ENCODE data around the gene TMEM225. TPM values are rescaled to one million over a fixed set of nuclear protein-coding genes. Genes with fewer than 3 reads are reported as not detected.

TMEM225 gene
- polyA plus RNA-seq, 1 donor (not counting 4 experiments of a cell fraction or from before 2014, with no cell fraction given): not detected

DNA sequence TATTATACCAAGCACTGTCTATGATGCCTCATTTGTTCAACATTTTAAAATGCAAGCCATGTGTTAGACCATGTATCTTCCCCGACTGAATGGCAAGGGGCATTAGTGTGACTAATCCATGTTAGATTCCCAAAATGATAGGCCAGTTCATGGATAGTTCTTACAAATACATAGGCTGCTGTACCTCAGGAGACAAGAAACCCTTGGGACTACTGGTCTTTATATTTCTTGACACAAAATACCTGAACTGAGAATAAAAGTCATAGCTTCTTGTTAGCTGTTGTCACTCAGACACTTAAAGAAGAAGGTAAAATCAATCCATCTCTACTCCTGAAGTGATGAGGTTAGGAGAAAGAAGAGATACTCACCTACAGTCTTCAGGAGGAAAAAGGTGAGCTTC, 16.4 kb upstream of the TMEM225 start, which contains the start of gene OR8D4:
Gene OR8D4 (plus strand): TSS at position 301 of the 400 bp plus-strand sequence. CDS start 4,265 bp downstream, outside the sequence.
- no peaks in the 10 kb centered on the region for H3K27me3 ChIP-seq (ENCODE audit: control insufficient read depth, extremely low read depth, insufficient read depth, low read length)
- no peak within 1 kb of the TSS for H3K9ac ChIP-seq (ENCODE audit: control insufficient read depth, extremely low read depth, insufficient read depth, low read length)
- H4K20me1 ChIP-seq (ENCODE audit: control insufficient read depth, extremely low read depth, insufficient read depth, low read length): no peaks in the 10 kb centered on the region
- DNase-seq (ENCODE audit: low read depth, low spot score) (no peak), FAIRE-seq (no peak)
- H3K4me1 ChIP-seq (ENCODE audit: control insufficient read depth, extremely low read depth, insufficient read depth, low read length): no peaks in the 10 kb centered on the region
- H3K79me2 ChIP-seq (ENCODE audit: control insufficient read depth, insufficient read depth, low read length): no peaks in the 10 kb centered on the region
- TF ChIP-seq, protein P1, sequence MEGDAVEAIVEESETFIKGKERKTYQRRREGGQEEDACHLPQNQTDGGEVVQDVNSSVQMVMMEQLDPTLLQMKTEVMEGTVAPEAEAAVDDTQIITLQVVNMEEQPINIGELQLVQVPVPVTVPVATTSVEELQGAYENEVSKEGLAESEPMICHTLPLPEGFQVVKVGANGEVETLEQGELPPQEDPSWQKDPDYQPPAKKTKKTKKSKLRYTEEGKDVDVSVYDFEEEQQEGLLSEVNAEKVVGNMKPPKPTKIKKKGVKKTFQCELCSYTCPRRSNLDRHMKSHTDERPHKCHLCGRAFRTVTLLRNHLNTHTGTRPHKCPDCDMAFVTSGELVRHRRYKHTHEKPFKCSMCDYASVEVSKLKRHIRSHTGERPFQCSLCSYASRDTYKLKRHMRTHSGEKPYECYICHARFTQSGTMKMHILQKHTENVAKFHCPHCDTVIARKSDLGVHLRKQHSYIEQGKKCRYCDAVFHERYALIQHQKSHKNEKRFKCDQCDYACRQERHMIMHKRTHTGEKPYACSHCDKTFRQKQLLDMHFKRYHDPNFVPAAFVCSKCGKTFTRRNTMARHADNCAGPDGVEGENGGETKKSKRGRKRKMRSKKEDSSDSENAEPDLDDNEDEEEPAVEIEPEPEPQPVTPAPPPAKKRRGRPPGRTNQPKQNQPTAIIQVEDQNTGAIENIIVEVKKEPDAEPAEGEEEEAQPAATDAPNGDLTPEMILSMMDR (optimal IDR thresholded peaks at IDR 0.05 in 1 of 3, IDR thresholded peaks at IDR 0.05 in 1 of 3, conservative IDR thresholded peaks at IDR 0.05 in 1 of 3; ENCODE audit: extremely low read depth in 1 of 3, insufficient read depth in 2 of 3, low read length in 3 of 3): no peak
- TF ChIP-seq EZH2 (IDR thresholded peaks at IDR 0.05; ENCODE audit: low read length): no peak
- no peak within 1 kb of the TSS for H3K4me3 ChIP-seq (ENCODE audit: control insufficient read depth in 2 of 3, extremely low read depth in 1 of 3, insufficient read depth in 2 of 3, low read depth in 1 of 3, low read length in 3 of 3)
- H3K9me3 ChIP-seq (ENCODE audit: control insufficient read depth, low read depth, low read length): no peaks in the 10 kb centered on the region
- H3K4me2 ChIP-seq (ENCODE audit: control insufficient read depth, extremely low read depth, insufficient read depth, low read depth, low read length): no peak within 1 kb of the TSS
- no peak within 1 kb of the TSS for H2AFZ ChIP-seq (ENCODE audit: control insufficient read depth, low read length)
- H3K9me1 ChIP-seq (ENCODE audit: control insufficient read depth, extremely low read depth, insufficient read depth, low read length): no peaks in the 10 kb centered on the region
- H3K27ac ChIP-seq (ENCODE audit: control insufficient read depth, insufficient read depth, low read length): no peak within 1 kb of the TSS
- dilution Hi-C loops (cut with MboI; ENCODE audit: extremely low pct_ligation_motif_present, low sequenced_read_pairs): no loop called here
- H3K36me3 ChIP-seq (ENCODE audit: control insufficient read depth in 2 of 2, extremely low read depth in 1 of 2, insufficient read depth in 2 of 2, low read length in 2 of 2): no peaks in the 10 kb centered on the region

DNA sequence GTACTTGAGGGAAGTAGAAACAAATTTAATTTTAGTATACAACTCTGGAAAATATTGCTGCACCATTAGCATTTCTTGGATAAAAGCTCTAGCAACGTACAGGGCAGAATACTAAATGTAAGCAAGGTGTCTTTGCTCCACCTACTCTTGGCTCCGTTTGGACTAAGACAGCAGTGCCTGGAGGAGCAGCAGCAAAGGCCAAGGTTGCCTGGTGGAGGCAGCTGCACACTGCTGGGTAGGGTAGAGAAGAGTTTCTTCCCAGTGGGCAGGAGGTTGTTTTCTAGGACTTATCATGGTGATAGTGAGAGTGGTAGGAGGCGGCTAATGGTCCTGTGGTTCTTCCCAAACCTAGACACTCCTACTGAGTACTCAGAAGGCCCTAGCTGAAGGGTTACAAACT, 14.3 kb upstream of the TMEM225 start:
- no peaks in the 10 kb centered on the region for H3K79me2 ChIP-seq (ENCODE audit: control insufficient read depth, insufficient read depth, low read length)
- DNase-seq (ENCODE audit: low read depth, low spot score): no peak
- no peaks in the 10 kb centered on the region for H3K9me1 ChIP-seq (ENCODE audit: control insufficient read depth, extremely low read depth, insufficient read depth, low read length)
- dilution Hi-C loops (cut with MboI; ENCODE audit: extremely low pct_ligation_motif_present, low sequenced_read_pairs): no loop called here
- no peak overlapping the region for H3K4me2 ChIP-seq (ENCODE audit: control insufficient read depth, extremely low read depth, insufficient read depth, low read depth, low read length)
- H3K4me3 ChIP-seq (ENCODE audit: control insufficient read depth in 2 of 3, extremely low read depth in 1 of 3, insufficient read depth in 2 of 3, low read depth in 1 of 3, low read length in 3 of 3): no peak overlapping the region
- no peak overlapping the region for H3K9ac ChIP-seq (ENCODE audit: control insufficient read depth, extremely low read depth, insufficient read depth, low read length)
- no peak overlapping the region for H3K27ac ChIP-seq (ENCODE audit: control insufficient read depth, insufficient read depth, low read length)
- TF ChIP-seq EZH2 (IDR thresholded peaks at IDR 0.05; ENCODE audit: low read length): no peak
- TF ChIP-seq, protein P1 (optimal IDR thresholded peaks at IDR 0.05 in 1 of 3, IDR thresholded peaks at IDR 0.05 in 1 of 3, conservative IDR thresholded peaks at IDR 0.05 in 1 of 3; ENCODE audit: extremely low read depth in 1 of 3, insufficient read depth in 2 of 3, low read length in 3 of 3): no peak
- H2AFZ ChIP-seq (ENCODE audit: control insufficient read depth, low read length): no peak overlapping the region
- H3K27me3 ChIP-seq (ENCODE audit: control insufficient read depth, extremely low read depth, insufficient read depth, low read length): no peaks in the 10 kb centered on the region
- FAIRE-seq: no peak
- no peaks in the 10 kb centered on the region for H3K4me1 ChIP-seq (ENCODE audit: control insufficient read depth, extremely low read depth, insufficient read depth, low read length)
- H3K36me3 ChIP-seq (ENCODE audit: control insufficient read depth in 2 of 2, extremely low read depth in 1 of 2, insufficient read depth in 2 of 2, low read length in 2 of 2): no peaks in the 10 kb centered on the region
- H4K20me1 ChIP-seq (ENCODE audit: control insufficient read depth, extremely low read depth, insufficient read depth, low read length): no peaks in the 10 kb centered on the region
- no peaks in the 10 kb centered on the region for H3K9me3 ChIP-seq (ENCODE audit: control insufficient read depth, low read depth, low read length)
